Activated T-helper 9 cell treated with anti-CD3 and anti-CD28 coated beads, Interleukin-2, amount 50 U/mL, for 16 hours (primary cell): ENCODE measurements around the gene NFE2.
A peak's percentile ranks its signal among the peaks of the same experiment; 100 is the strongest.
"Not testable (repeated sequence)": the region's sequence is repeated elsewhere in the genome, so short reads cannot be mapped to it uniquely, and the experiment has no call there.

Source experiments
- DNase-seq: peaks from one replicate; pipeline ENCODE4 v3.0.0-alpha.2; 2020; ENCODE audit warnings: low read depth

NFE2 gene

DNA sequence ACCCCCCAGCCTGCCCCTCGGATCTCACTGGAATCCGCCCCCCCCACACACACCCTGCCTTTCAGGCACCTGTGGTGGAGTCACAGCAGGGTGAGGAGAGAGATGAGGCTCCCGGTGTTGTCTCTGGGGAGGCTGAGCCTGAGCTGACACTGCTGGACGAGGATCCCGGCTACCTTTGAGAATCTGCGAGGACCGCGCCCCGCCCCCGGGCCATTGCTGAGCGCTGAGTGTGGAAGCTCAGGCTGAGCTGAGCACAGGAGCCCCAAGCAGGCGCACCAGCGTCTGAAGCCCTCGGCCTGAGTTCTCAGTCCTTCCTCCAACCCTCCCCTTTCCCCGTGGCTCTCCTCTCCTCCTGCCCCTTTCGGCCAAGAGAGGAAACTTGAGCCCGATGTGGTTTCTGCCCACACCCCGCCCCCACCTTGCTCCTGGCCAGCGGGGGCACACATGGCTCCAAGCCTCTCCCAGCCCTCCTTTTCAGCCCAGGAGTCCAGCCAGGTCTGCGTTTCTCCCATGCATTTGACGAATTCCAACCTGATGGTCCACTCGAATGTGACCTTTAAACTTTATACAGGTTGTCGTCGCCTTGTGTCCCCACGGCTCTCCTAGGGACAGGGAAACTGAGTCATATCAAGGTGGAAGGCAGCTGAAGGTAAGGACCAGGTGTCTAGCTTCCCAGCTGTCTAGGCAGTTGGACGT, at the start of gene NFE2:
NFE2 (minus strand) TSS at position 284 of the 696 bp plus-strand sequence. CDS start 5,767 bp downstream, outside the sequence.
- DNase-seq, result no peak

DNA sequence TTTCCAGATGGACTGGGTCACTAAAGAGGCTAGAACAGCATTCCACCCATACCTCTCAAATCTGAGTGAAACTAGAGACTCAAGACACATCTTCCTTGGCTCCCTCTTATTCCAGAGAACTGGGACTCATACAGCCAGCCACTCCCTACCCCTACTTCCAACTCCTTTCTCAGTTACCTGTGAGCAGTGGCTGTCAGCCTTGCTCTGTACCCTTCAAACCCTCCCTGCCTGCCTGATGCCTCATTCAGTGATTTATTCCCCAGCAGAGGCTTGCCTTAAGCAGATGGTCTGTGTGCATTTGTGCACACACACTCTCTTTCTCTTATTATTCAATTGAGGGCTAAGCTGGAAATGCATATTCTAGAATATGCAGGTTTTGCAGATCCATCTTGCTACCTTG, 48.9 kb upstream of the NFE2 start:
- no peak for DNase-seq

DNA sequence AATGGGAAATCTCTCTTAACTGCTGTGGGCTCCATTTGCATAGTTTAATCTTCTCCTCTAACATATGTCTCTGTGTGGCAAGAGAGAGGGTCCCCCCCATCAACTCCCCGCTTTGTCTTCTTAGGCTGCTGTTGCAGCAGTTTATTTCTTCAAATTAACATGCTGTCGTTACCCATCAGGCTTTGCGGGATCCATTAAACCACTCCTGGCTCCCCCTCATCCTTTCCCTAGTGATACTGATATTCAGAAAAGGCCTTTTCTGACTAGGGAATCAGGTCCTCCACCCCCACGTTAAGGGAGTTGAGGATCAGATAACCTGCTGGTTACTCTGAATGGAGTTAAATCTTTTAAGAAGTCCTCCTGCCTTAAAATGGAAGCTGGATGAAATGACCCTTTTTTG, 48.2 kb upstream of the NFE2 start:
- DNase-seq, result no peak

DNA sequence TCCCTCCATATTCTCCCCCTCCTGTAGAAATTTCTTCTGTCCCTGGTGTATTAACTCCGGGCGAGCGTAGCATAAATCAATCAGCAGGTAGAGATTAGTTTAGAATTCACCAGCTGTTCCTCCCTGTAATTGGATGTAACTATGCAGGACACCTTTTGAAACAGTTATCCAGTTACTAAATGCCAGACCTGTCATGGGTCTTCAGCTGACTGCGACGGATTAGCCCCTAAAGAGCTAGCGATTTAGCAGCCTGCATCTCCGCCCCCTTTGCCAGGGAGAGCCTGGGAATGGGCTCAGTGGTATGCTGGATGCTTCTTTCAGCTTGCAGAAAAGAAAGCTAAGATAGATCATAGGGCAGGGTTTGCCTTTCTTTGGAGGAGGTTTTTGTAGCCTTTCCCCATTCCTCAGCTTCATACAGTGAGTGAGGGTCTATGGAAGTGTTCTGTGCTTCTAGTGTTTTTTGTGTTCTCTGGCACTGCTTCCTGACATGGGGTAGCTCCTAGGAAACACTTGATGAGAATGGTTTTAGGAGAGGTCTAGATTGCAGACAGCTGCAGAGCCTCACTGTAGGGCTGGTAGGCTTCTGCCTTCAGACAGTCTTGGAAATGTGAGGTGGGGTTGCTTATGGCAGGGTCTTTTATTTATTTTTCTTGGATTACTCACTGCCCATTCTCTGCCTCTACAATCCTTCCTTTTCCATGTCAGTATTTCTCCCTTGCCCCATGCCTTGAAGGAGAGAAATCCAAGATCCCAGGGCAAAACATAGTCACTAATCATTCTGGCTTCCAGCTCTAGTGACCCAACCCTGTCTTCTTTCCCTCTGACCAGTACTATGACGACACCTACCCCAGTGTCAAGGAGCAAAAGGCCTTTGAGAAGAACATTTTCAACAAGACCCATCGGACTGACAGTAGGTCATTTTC, 40.8 kb upstream of the NFE2 start:
- DNase-seq, result no peak

DNA sequence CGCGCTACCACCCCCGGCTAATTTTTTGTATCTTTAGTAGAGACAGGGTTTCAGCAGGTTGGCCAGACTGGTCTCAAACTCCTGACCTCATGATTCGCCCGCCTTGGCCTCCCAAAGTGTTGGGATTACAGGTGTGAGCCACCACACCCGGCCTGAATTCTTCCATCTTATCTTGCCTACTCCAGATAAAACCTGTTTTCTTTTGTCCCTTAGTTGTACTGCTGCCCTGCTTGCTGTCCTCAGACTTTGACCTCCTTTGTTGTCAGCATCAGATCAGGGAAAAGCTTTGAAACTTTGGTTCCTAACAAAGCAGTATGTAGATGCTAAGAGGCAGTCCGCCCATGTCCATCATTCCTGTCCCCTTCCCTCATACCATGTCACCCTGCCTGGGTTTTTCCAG, 40.0 kb upstream of the NFE2 start:
- DNase-seq, result no peak

DNA sequence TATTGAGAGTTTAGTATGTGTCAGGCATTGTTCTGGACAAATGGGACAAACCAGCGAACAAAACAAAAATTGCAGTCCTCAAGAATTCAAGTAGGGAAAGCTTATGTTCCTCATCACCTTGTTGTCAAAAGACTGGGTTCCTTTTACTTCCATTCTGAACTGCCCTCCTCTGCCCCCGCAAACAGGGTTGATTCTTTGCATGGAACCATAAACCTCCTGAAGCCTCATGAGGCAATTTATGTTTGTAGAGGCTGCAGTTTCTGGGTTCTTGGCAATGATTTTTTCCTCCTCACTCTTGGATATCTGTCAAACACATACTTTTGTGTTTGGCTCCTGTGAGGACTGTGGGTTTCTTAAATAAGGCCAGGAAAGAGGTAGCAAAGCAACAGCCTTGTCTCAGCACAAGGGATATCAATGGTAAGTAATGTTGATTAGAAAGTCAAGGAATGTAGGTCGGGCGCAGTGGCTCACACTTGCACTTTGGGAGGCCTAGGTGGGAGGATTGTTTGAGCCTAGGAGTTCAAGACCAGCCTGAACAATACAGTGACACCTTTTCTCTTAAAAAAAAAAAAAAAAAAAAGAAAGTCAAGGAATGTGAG, 38.0 kb upstream of the NFE2 start:
- no peak for DNase-seq

DNA sequence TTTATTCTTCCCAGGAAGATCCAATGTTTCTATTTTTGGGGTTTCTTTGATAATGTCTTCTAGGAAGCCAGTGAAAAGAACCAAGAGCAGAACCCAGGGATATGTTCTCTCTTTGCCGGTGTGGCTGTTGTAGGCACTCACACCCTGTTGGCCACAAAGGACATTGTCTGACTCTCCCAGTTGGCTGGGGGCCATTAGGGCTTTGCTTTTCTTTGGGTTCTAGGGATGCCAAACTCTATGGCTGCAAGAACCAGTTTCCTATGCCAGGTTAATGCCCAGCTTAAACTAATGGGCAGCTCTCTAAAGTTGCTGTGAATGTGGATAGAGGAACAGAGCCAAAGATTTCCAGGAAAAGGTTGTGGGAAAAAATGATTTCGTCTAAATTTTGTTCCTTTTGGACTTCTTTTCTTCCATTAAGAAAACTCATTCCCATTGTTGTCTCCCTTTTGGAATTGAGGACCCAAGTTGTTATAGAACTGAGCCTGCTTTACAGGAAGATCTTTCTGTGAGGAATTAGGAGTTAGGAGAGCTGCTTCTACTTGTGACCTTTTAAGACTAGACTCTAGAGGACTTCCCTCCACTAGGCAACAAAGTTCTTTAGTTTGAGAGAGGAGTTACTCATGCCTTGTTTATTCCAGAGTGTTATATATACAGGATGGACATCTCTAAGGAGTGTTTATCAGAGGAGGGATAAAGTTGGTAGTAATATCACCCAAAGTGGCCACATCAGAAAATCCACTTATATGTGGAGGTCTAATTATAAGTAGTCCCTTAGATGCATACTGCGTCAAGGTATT, 37.2 kb upstream of the NFE2 start:
- no peak for DNase-seq

DNA sequence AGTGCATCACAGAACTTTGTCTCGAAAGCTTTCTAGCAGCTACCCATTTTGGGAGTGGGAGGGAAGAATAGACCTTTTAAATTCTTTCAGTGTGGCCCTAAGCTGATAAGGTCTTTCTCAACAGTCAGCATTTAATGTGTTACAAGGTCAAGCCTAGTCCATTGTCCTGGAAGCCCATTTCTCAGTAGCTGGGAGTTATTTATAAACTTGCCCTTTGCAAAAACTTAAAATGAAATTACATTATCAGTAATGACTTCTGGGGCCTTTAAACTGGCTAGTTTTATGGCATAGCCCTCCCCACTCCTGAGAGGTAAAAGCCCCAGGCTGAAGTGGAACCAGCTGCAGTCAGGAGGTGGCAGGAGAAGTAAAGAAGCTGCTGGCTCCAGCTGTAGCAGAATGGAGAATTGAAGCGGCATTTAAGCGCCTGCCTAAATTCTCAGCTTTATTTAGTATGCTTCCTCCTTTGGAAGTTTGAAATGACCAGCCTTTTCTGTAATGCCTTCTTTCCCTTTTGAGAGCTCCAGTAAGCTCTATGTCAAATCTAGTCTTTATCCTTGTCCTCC, 36.5 kb upstream of the NFE2 start:
- no peak for DNase-seq

DNA sequence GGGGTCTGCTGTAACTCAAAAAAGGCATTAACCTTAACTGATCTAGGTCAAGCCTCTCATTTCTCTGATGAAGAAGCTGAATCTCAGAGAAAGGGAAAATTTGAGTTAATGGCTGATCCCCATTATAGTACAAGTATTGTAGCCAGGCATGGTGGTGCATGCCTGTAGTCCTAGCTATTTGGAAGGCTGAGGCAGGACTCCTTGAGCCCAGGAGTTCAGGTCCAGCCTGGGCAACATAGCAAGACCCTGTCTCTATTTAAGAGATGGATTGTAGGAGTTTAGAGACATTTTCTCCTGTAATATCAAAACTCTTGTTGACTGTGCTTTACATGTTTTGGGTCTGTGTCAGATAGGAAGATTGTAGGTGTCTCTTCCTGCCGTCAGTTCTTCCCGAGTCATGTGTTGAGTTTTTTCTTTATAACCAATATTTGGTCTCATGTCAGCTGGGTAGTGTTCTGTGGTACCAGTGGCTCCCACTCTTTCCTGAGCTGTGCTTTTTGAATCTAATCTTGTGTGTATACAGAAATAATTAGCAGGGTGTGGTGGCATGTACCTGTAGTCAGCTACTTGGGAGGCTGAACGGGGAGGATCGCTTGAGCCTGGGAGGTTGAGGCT, 32.7 kb upstream of the NFE2 start:
- DNase-seq, result no peak

DNA sequence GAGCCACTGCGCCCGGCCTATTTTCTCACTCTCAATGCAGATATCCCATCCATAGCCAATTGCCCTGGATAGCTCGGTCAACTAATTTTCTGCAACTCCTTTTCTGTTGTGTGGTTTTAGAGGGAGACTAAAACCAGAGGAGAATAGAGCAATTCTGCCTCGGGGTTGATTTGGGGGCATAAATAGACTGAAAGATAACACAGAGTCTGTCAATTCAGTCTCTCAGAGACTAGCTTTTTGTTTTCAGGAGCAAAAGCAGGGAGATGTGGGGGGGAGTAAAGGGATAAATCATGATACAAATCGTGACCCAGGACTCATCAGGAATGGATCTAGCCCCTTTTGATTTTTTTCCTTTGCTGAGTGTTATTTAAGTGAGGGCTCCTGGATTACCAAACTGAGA, 30.6 kb upstream of the NFE2 start:
- no peak for DNase-seq

DNA sequence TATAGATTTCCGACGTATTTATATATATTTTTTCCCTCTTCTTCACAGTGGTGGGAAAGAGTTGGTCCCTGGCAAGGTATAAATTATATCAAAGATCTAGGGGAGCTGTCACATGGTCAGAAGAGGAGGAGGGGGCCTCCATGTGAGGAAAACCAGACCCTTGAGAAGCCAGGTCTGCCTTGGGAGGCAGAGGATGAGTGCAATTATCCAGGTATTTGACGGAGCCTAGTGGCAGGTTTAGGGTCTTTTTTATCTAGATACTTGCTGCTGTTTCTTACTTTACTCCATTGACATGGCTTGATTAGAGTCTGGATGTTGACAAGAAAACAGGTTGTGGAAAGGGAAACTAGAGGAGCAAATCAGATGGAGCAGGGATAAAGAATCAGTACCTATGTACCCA, 29.6 kb upstream of the NFE2 start:
- no peak for DNase-seq

DNA sequence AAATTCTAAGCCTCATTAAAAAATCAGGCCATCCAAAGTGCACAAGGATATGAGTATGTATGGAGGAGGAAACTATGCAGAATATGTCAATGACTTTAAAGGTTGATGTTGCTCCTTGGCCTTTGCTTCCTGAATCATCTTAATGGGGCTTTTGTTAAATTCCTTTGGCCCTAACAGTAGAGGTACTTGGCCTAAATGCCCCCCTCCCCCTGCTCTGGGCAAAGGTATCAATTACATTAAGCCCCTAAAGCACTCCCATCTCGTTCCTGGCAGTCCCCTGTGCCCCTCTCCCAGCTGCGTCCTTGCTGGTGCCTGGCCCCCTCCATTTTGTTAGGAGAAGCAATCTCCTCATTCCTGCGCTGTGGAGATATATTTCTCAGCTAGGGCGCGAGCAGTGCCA, 28.9 kb upstream of the NFE2 start:
- DNase-seq, result no peak

DNA sequence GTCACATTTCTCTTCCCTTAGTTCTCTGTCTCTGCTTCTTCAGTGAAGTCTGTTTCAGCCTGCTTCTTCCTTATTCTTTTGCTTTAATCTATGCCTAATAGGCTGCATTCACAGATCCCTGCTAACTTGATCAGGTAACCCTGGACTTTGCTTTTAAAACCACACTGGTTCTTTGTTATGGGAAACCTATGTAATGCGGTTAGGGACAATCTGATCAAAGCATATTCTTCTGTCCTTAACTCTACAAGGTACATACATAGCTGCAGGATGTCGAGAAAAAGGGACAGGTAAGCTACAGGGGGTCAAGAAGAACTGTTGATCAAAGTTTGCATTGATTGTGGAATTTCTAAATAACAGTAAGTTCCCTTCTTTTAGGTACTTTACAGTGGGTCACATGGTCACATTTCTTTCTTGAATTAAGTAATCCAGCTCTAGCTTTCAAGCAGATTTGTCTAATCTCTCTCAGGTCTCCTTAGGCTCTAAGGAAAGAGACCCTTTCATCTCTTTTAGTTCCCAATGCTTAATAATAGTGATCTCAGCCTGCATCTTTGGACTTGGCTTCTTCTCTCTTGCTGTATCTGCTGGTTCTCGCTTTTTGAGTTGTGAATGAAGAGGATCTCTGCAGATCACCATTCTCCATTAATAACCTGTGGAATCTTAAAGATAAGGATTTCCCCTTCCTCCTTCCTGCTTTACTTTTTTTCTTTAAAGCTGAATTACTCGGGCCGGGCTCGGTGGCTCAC, 28.0 kb upstream of the NFE2 start:
- no peak for DNase-seq

DNA sequence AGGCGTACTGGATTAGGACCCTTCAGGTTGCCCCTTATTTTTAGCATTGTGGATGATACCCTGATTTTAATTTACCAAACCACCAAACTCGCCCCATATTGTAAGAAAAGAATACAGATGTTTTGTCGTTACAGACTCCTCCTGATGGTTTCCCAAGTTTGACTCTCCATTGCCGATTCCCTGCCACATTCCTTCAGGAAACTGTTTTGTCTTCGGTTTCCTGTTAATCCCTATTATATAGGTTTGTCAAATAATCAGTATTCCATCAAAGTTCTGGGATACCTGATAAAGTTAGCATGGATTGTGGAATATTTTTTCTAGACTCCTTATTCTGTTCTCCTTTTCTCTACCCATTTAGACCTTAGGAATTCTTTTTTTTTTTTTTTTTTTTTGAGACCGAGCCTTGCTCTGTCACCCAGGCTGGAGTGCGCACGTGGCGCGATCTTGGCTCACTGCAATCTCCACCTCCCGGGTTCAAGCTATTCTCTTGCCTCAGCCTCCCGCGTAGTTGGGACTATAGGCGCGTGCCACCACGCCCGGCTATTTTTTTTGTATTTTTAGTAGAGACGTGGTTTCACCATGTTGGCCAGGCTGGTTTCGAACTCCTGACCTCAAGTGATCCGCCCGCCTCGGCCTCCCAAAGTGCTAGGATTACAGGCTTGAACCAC, 24.8 kb upstream of the NFE2 start:
- DNase-seq, result not testable (repeated sequence)

DNA sequence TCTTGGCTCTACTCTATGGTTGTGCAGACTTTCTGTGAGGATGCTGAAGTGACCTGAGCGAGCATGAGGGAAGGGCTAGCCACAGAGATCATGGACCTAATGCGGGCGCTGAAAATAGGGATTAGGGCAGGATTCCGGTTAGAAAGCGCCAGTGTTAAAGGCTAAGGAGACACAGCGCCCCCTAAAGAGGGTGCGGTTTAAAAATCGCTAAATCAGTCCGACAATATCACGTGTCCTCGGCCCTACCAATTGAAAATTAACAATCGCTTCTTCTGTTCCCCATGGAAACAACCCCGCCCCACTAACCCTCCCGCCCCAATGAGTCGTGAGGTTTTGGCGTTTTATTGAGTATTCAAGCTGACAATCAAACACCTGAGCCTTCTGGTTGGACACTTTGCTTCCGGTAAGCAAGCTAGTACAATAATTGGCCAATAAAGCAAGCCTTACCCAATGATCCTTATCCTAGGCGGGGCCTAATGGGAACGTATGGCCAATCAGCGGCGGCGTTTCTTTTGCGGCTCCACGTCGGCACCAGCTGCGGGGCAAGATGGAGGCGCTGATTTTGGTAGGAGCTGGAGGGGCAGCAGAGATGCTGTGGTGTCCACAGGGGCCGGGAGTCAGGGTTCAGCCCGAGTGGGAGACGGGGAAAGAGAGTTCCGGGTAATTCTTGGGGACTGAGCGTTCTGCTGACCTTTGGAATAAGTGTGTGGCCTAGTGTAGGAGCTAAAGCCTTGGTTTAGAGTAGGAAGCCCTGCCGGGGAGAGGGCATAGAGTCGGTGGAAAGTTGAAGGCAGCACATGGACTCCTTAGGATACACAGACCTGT, 24.0 kb upstream of the NFE2 start, which contains the start of gene COPZ1:
COPZ1 (plus strand) TSS at position 515 of the 825 bp plus-strand sequence; CDS start at position 548, 33 bp downstream.
- peak; percentile 87 for DNase-seq

DNA sequence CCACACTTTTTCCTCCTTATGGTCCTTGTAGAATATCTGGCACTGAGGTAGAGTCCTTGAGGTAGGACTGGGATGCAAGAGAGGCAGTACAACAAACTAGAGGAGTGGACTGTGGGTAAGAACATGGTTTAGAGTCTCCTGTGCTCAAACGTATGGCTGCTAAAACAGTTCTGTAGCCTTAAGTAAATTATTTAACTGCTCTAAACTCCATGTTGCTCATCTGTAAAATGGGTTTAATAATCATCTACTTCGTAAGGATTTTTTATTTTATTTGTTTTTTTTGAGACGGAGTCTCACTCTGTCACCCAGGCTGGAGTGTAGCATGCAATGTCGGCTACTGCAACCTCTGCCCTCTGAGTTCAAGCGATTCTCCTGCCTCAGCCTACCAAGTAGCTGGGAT, 20.5 kb upstream of the NFE2 start:
- no peak for DNase-seq

DNA sequence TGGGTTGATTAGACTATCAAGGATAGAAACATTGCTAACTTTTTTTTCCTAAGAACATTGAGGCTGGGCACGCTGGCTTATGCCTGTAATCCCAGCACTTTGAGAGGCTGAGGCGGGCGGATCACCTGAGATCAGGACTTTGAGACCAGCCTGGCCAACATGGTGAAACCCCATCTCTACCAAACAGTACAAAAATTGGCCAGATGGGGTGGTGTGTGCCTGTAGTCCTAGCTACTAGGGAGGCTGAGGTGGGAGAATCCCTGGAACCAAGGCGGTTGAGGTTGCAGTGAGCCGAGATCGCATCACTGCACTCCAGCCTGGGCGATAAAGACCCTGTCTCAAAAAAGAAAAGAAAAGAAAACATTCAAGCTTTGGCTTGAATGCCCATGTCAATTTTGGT, 11.5 kb upstream of the NFE2 start:
- DNase-seq, result not testable (repeated sequence)

DNA sequence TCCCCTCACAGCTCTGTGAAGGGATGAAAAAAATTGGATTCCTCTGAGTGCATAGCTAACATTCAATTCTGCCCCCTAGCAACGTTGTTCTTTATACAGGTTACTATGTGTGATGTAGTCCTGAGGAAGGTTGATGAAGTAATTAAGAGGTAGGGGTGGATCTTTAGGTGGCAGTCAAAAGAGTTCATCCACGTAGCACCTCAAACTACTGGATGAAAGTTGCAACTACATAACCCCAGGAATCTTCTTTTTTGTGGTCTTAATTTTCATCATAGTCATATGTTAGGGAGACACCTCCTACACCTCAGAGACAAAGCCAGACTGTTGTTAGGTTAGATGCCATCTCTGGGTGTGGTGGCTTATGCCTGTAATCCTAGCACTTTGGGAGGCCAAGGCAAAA, 10.2 kb upstream of the NFE2 start:
- DNase-seq, result no peak
